Gastrocnemius medialis (tissue), 4 donors: Measurements from ENCODE around the gene EPS8L2.

Experiments
- CTCF ChIP-seq, 5 experiments: fragments of 450-650 bp in 3 of 5; fragments of 200-600 bp in 2 of 5; sonication (generic) in 2 of 5; IDR thresholded peaks in 4 of 5; conservative IDR thresholded peaks in 1 of 5; 1 replicate in 4 of 5; 2 replicates in 1 of 5; pipeline ENCODE4 v1.5.1; 2016 to 2019; ENCODE audit warnings: antibody characterized with exemption in 5 of 5, mild to moderate bottlenecking in 3 of 5, moderate library complexity in 3 of 5
- POLR2A ChIP-seq, 2 donors: fragments of 450-650 bp; IDR thresholded peaks; one replicate each; pipeline ENCODE4 v1.6.1; 2017; ENCODE audit warnings: antibody characterized with exemption in 2 of 2, mild to moderate bottlenecking in 2 of 2, moderate library complexity in 2 of 2

GRCh38 chr11:761526-762108 lies 55.6 kb downstream of the EPS8L2 start:
- TF ChIP-seq CTCF (IDR thresholded peaks at IDR 0.05 in 4 of 5, conservative IDR thresholded peaks at IDR 0.05 in 1 of 5) (no peak), POLR2A (IDR thresholded peaks at IDR 0.05) (no peak)
